ENCODE data around the gene MMRN2. TPM values are rescaled to one million over a fixed set of nuclear protein-coding genes. Genes with fewer than 3 reads are reported as not detected.

MMRN2 gene
- total and polyA plus RNA-seq, 2 of the 8 experiments (the other 6 are each of a cell fraction or from before 2014, with no cell fraction given), result 1.2 TPM

DNA sequence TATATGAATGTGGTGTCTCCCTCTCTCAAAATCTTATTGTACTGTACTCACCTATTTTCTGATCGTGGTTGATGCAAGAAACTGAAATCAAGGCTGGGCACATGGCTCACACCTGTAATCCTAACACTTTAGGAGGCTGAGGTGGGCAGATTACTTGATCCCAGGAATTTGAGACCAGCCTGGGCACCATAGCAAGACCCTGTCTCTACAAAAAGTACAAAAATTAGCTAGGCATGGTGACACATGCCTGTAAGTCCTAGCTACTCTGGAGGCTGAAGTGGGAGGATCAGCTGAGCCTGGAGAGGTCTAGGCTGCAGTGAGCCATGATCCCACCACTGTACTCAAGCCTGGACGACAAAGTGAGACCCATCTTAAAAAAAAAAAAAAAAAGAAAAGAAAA, 16.0 kb downstream of the MMRN2 start:
- H3K23me2 ChIP-seq (ENCODE audit: low read depth, low read length), result no peaks in the 10 kb centered on the region
- H3K27me3 ChIP-seq (replicated peaks in 1 of 4; ENCODE audit: control insufficient read depth in 3 of 4, extremely low read depth in 1 of 4, insufficient read depth in 3 of 4, low read length in 3 of 4), result peaks cover 0 to 3% (median 0%) of the 10 kb centered on the region in 4 experiments; a peak in 2 of 7 replicates
- H3K79me1 ChIP-seq (ENCODE audit: low read depth, low read length), result no peaks in the 10 kb centered on the region
- H4K20me1 ChIP-seq (replicated peaks in 1 of 2; ENCODE audit: control insufficient read depth in 1 of 2, insufficient read depth in 2 of 2, low read length in 2 of 2), result no peaks in the 10 kb centered on the region
- ChIA-PET POLR2A (ENCODE audit: partially characterized antibody) (interaction anchor here (0.9 to 2.9 kb wide), 6 partner anchors 13 to 152 kb away, joined by 3 to 20 read pairs (median 4); partner anchors contain the start of gene SNCG), CTCF (ENCODE audit: partially characterized antibody) (interaction anchor here (0.6 to 26.4 kb wide), 8 partner anchors 15 to 256 kb away, joined by 3 to 975 read pairs (median 8); partner anchors contain the start of genes ADIRF, MMRN2 and SNCG)
- H3K79me2 ChIP-seq (ENCODE audit: control insufficient read depth in 1 of 2, insufficient read depth in 2 of 2, low read length in 2 of 2), result no peaks in the 10 kb centered on the region
- H3K27ac ChIP-seq (ENCODE audit: low read depth, low read length), result no peak overlapping the region
- H2BK12ac ChIP-seq (ENCODE audit: low read depth, low read length), result no peak overlapping the region
- no peak overlapping the region for H2AK5ac ChIP-seq (ENCODE audit: low read depth, low read length)
- H3K4me1 ChIP-seq (replicated peaks in 1 of 4; ENCODE audit: control insufficient read depth in 3 of 4, insufficient read depth in 4 of 4, low read length in 3 of 4), result peaks cover 2 to 5% (median 3%) of the 10 kb centered on the region in 4 experiments; a peak in 6 of 7 replicates
- WGBS, 2 experiments (ENCODE audit: extremely low coverage in 1 of 2, insufficient coverage in 1 of 2, insufficient read length in 1 of 2, insufficient replicate concordance in 2 of 2, low coverage in 1 of 2, low lambda C conversion rate in 2 of 2, missing lambda C conversion rate in 1 of 2), result 81% methylated on average over 2 of the region's 2 CpGs; no CpG with 5 or more reads in 1 of the 2 experiments
- no peaks in the 10 kb centered on the region for H3K9me3 ChIP-seq (ENCODE audit: insufficient read depth in 2 of 2, low read depth in 1 of 2, low read length in 1 of 2)
- H2BK15ac ChIP-seq (ENCODE audit: low read length), result no peak overlapping the region
- H2AFZ ChIP-seq (ENCODE audit: low read length), result no peak overlapping the region
- peak in 1 of 2 experiments; percentile 13 for DNase-seq (ENCODE audit: low read depth in 1 of 2, low spot score in 2 of 2)
- no peak overlapping the region for H3K4me3 ChIP-seq (ENCODE audit: extremely low read depth in 1 of 4, insufficient read depth in 2 of 4, low read depth in 3 of 4, low read length in 4 of 4)
- no peak overlapping the region for H2BK20ac ChIP-seq (ENCODE audit: low read length)
- no peaks in the 10 kb centered on the region for H3K36me3 ChIP-seq (ENCODE audit: control insufficient read depth in 2 of 4, insufficient read depth in 4 of 4, low read length in 3 of 4)
- no peak overlapping the region for H3K4me2 ChIP-seq (ENCODE audit: insufficient read depth in 1 of 2, low read depth in 2 of 2, low read length in 2 of 2)
- H3K18ac ChIP-seq (ENCODE audit: extremely low read depth, low read length), result no peak overlapping the region
- H2BK5ac ChIP-seq (ENCODE audit: low read depth, low read length), result no peak overlapping the region
- H3K9ac ChIP-seq (replicated peaks in 1 of 4; ENCODE audit: extremely low read depth in 1 of 4, low read depth in 3 of 4, low read length in 3 of 4), result no peak overlapping the region
- no peak overlapping the region for H4K91ac ChIP-seq (replicated peaks; ENCODE audit: insufficient read length, low read length)
- no peak overlapping the region for H3K14ac ChIP-seq (ENCODE audit: insufficient read length)
- H3K56ac ChIP-seq (replicated peaks; ENCODE audit: insufficient read length, low read depth, low read length), result no peak overlapping the region
- H4K8ac ChIP-seq (ENCODE audit: extremely low read depth, insufficient read depth, low read length), result no peak overlapping the region
- H3K4ac ChIP-seq (replicated peaks; ENCODE audit: insufficient read length, low read depth, low read length), result no peak overlapping the region
- H3K23ac ChIP-seq (ENCODE audit: insufficient read length), result no peak overlapping the region
- FAIRE-seq, result no peak
- H4K5ac ChIP-seq (ENCODE audit: insufficient read length, low read depth, low read length), result no peak overlapping the region
- H2BK120ac ChIP-seq (replicated peaks; ENCODE audit: low read depth, low read length), result no peak overlapping the region
- TF ChIP-seq POLR2A (IDR thresholded peaks at IDR 0.05; ENCODE audit: control extremely low read depth in 1 of 2, low read depth in 2 of 2, low read length in 2 of 2) (no peak), RNF2 (IDR thresholded peaks at IDR 0.05; ENCODE audit: borderline replicate concordance, low read depth, low read length, missing control alignments, poor library complexity, severe bottlenecking) (no peak), CTBP2 (IDR thresholded peaks at IDR 0.05; ENCODE audit: borderline replicate concordance, insufficient read depth, insufficient read length, low read length) (no peak), TAF7 (optimal IDR thresholded peaks at IDR 0.05; ENCODE audit: borderline replicate concordance, low read depth, low read length) (no peak), EZH2 (IDR thresholded peaks at IDR 0.05; ENCODE audit: low read depth, low read length, severe bottlenecking) (no peak), RFX5 (IDR thresholded peaks at IDR 0.05; ENCODE audit: borderline replicate concordance, low read depth, low read length) (no peak), RAD21 (IDR thresholded peaks at IDR 0.05 in 1 of 2, conservative IDR thresholded peaks at IDR 0.05 in 1 of 2; ENCODE audit: low read depth in 2 of 2, low read length in 2 of 2) (no peak), BCL11A (IDR thresholded peaks at IDR 0.05; ENCODE audit: low read depth in 2 of 2, low read length in 2 of 2) (no peak), HDAC2 (IDR thresholded peaks at IDR 0.05; ENCODE audit: borderline replicate concordance in 1 of 2, low read depth in 2 of 2, low read length in 2 of 2) (no peak), KDM5A (IDR thresholded peaks at IDR 0.05; ENCODE audit: low read length) (no peak)
- TF ChIP-seq, protein P1, sequence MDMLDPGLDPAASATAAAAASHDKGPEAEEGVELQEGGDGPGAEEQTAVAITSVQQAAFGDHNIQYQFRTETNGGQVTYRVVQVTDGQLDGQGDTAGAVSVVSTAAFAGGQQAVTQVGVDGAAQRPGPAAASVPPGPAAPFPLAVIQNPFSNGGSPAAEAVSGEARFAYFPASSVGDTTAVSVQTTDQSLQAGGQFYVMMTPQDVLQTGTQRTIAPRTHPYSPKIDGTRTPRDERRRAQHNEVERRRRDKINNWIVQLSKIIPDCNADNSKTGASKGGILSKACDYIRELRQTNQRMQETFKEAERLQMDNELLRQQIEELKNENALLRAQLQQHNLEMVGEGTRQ (IDR thresholded peaks at IDR 0.05; ENCODE audit: low read length), result no peak
